ENCODE measurements around the gene RYR3.
"Not testable (repeated sequence)": the region's sequence is repeated elsewhere in the genome, so short reads cannot be mapped to it uniquely, and the experiment has no call there.

RYR3 gene

GRCh38 chr15:33543957-33544356, 233.2 kb downstream of the RYR3 start:
- H3K4me3 Mint-ChIP-seq, result no peak overlapping the region
- no peaks in the 10 kb centered on the region for H3K9me3 Mint-ChIP-seq
- no peaks in the 10 kb centered on the region for H3K27me3 Mint-ChIP-seq
- no peak for DNase-seq (ENCODE audit: low spot score in 2 of 2)
- no peak overlapping the region for H3K27ac Mint-ChIP-seq
- no peaks in the 10 kb centered on the region for H3K4me1 Mint-ChIP-seq
- no peak for ATAC-seq (ENCODE audit: low read depth)
- H3K36me3 Mint-ChIP-seq, result no peaks in the 10 kb centered on the region

GRCh38 chr15:33545866-33546265, 235.1 kb downstream of the RYR3 start:
- Mint-ChIP-seq H3K4me3 (no peak overlapping the region), H3K27ac (no peak overlapping the region), H3K4me1 (no peaks in the 10 kb centered on the region), H3K36me3 (no peaks in the 10 kb centered on the region), H3K27me3 (no peaks in the 10 kb centered on the region), H3K9me3 (no peaks in the 10 kb centered on the region)
- DNase-seq (ENCODE audit: low spot score in 2 of 2) (no peak), ATAC-seq (ENCODE audit: low read depth) (no peak)

GRCh38 chr15:33547876-33548275, 237.1 kb downstream of the RYR3 start:
- Mint-ChIP-seq H3K4me3 (no peak overlapping the region), H3K9me3 (peaks cover 3% of the 10 kb centered on the region), H3K36me3 (no peaks in the 10 kb centered on the region), H3K27me3 (no peaks in the 10 kb centered on the region), H3K4me1 (no peaks in the 10 kb centered on the region), H3K27ac (no peak overlapping the region)
- no peak for ATAC-seq (ENCODE audit: low read depth)
- no peak for DNase-seq (ENCODE audit: low spot score in 2 of 2)

DNA sequence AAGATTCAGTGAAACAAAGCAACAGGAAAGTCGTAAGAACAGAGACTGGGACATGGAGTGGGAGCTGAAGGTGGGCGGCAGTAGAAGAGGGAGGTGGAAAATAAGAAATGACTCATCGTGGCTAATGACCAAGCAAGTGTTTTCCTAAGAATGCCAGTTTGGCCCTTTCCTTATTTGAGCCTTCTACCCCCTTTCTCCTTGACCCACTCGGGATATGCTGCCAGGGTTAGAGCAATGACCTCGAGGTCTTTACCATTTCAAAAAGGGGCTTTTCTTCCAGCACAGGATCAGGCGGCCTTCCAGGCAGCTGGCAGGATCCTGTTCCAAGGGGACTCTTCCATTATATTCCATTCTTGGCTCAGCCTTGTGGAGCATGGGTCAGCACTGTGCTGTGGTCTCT, 241.1 kb downstream of the RYR3 start:
- H3K36me3 Mint-ChIP-seq, result no peaks in the 10 kb centered on the region
- H3K4me1 Mint-ChIP-seq, result no peaks in the 10 kb centered on the region
- no peak overlapping the region for H3K4me3 Mint-ChIP-seq
- no peaks in the 10 kb centered on the region for H3K27me3 Mint-ChIP-seq
- peaks cover 3% of the 10 kb centered on the region for H3K9me3 Mint-ChIP-seq
- ATAC-seq (ENCODE audit: low read depth) (no peak), DNase-seq (ENCODE audit: low spot score in 2 of 2) (no peak)
- H3K27ac Mint-ChIP-seq, result no peak overlapping the region

DNA sequence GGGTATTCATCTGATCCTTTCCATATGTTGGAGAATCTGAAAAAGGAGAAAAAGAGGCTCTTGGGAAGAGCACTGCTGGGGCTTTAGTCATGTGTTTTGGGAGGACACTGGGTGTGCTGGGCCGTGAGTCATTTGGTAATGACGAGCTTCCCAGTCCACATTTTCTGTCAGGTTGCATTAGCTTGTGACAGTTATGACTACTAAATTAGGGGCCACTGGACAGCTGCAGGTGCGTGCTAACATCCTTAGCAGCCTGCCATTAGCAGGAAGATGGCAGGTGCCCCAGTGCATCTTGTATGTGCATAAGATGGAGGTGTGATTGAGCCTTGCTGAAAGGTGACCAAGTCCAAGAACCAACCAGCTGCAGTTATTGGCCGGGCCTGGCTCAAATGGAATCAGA, 242.4 kb downstream of the RYR3 start:
- Mint-ChIP-seq H3K27ac (no peak overlapping the region), H3K4me1 (no peaks in the 10 kb centered on the region), H3K4me3 (no peak overlapping the region), H3K36me3 (no peaks in the 10 kb centered on the region), H3K27me3 (no peaks in the 10 kb centered on the region), H3K9me3 (peaks cover 3% of the 10 kb centered on the region)
- ATAC-seq (ENCODE audit: low read depth), result no peak
- no peak for DNase-seq (ENCODE audit: low spot score in 2 of 2)

GRCh38 chr15:33559207-33559890, 248.6 kb downstream of the RYR3 start:
- H3K36me3 Mint-ChIP-seq, result no peaks in the 10 kb centered on the region
- no peak overlapping the region for H3K4me3 Mint-ChIP-seq
- DNase-seq (ENCODE audit: low spot score in 2 of 2) (no peak), ATAC-seq (ENCODE audit: low read depth) (no peak)
- H3K9me3 Mint-ChIP-seq, result no peaks in the 10 kb centered on the region
- H3K27ac Mint-ChIP-seq, result no peak overlapping the region
- no peaks in the 10 kb centered on the region for H3K4me1 Mint-ChIP-seq
- H3K27me3 Mint-ChIP-seq, result peaks cover 3% of the 10 kb centered on the region

DNA sequence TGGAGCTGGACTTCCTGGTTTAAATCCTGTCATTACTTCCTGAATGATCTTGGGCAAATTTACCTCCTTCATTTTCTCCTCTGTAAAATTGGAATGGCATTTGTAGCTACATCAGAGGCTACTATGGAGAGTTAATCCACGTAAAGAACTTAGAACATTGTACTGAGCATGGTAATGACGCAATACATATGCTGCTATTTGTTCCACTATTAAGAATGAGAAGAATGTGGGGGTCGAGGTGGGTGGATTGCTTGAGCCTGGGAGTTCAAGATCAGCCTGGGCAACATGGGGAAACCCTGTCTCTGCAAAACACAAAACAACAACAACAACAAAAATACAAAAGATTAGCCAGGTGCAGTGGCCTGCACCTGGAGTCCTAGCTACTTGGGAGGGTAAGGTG, 250.6 kb downstream of the RYR3 start:
- no peaks in the 10 kb centered on the region for H3K4me1 Mint-ChIP-seq
- no peak overlapping the region for H3K4me3 Mint-ChIP-seq
- peaks cover 3% of the 10 kb centered on the region for H3K27me3 Mint-ChIP-seq
- ATAC-seq (ENCODE audit: low read depth) (no peak), DNase-seq (ENCODE audit: low spot score in 2 of 2) (no peak)
- H3K36me3 Mint-ChIP-seq, result no peaks in the 10 kb centered on the region
- no peak overlapping the region for H3K27ac Mint-ChIP-seq
- no peaks in the 10 kb centered on the region for H3K9me3 Mint-ChIP-seq

DNA sequence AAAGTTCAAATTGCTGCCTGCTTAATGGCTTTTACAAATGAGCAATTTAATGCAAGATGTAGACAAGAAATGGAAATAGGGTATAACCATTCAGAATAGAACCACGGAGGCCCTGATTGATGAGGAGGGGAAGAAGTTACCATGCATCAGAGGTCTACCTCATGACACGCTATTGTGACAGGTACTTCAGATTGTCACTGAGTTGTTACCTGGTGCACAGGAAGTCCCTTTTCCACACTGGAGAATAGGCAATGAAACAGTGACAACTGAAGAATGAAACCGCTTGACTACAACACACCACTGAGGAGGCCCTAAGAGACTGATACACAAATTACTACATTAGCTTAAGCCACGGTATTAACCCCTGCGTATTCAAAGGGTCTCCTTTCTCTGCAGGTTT, 251.2 kb downstream of the RYR3 start:
- peaks cover 3% of the 10 kb centered on the region for H3K27me3 Mint-ChIP-seq
- no peak overlapping the region for H3K4me3 Mint-ChIP-seq
- H3K9me3 Mint-ChIP-seq, result peaks cover 1% of the 10 kb centered on the region
- no peaks in the 10 kb centered on the region for H3K4me1 Mint-ChIP-seq
- H3K36me3 Mint-ChIP-seq, result no peaks in the 10 kb centered on the region
- ATAC-seq (ENCODE audit: low read depth), result no peak
- H3K27ac Mint-ChIP-seq, result no peak overlapping the region
- no peak for DNase-seq (ENCODE audit: low spot score in 2 of 2)

- Mint-ChIP-seq H3K27ac (no peak overlapping the region), H3K4me1 (no peaks in the 10 kb centered on the region), H3K27me3 (peaks cover 1% of the 10 kb centered on the region), H3K4me3 (no peak overlapping the region), H3K9me3 (peaks cover 1% of the 10 kb centered on the region), H3K36me3 (no peaks in the 10 kb centered on the region)
- DNase-seq (ENCODE audit: low spot score in 2 of 2), result no peak
- no peak for ATAC-seq (ENCODE audit: low read depth)
These were observed 254.3 kb downstream of the RYR3 start for GRCh38 chr15:33565094-33565493.

DNA sequence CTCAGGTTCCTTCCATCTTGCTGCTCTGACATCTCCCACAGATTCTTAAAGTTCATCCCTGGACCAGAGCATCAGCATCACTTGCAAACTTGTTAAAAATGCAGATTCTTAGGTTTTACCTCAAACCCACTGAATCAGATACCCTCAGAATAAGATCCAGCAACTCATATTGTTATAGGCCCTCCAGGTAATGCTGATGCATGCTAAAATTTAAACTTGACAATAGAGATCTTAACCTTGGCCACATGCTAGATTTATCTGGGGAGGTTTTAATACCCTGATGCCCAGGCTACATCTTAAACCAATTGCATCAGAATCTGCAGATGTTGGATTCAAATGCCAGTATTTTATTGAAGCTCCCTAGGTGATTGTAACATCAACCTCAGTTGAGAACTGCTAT, 256.9 kb downstream of the RYR3 start:
- peaks cover 1% of the 10 kb centered on the region for H3K9me3 Mint-ChIP-seq
- no peaks in the 10 kb centered on the region for H3K36me3 Mint-ChIP-seq
- DNase-seq (ENCODE audit: low spot score in 2 of 2) (no peak), ATAC-seq (ENCODE audit: low read depth) (no peak)
- no peaks in the 10 kb centered on the region for H3K4me1 Mint-ChIP-seq
- H3K4me3 Mint-ChIP-seq, result no peak overlapping the region
- H3K27ac Mint-ChIP-seq, result no peak overlapping the region
- no peaks in the 10 kb centered on the region for H3K27me3 Mint-ChIP-seq

DNA sequence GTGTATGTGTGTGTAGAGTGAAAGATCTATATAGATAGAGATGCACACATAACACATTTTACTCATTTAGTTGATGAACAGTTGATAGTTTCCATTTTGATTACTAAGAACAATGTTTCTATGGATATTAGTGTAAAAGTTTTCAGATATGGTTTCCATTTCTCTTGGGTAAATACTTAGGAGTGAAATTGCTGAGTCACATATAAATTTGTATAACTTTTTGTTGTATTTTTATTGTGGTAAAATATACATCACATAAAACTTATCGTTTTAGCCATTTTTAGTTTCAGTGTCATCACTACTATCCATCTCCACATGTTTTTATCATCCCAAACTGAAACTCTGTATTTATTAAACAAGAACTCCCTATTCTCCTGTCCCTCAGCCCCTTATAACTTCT, 258.3 kb downstream of the RYR3 start:
- Mint-ChIP-seq H3K4me3 (no peak overlapping the region), H3K9me3 (peaks cover 1% of the 10 kb centered on the region), H3K4me1 (no peaks in the 10 kb centered on the region), H3K27me3 (no peaks in the 10 kb centered on the region), H3K27ac (no peak overlapping the region), H3K36me3 (no peaks in the 10 kb centered on the region)
- ATAC-seq (ENCODE audit: low read depth) (no peak), DNase-seq (ENCODE audit: low spot score in 2 of 2) (no peak)

DNA sequence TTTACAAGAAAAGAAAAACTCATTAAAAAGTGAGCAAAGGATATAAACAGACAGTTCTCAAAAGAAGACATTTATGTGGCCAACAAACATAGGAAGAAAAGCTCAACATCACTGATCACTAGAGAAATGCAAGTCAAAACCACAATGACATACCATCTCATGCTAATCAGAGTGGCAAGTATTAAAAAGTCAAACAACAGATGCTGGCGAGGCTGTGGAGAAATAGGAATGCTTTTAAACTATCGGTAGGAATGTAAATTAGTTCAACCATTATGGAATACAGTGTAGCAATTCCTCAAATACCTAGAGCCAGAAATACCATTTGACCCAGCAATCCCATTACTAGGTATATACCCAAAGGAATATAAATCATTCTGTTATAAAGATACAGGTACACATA, 267.1 kb downstream of the RYR3 start:
- not testable (repeated sequence) for H3K36me3 Mint-ChIP-seq; H3K4me1 Mint-ChIP-seq; ATAC-seq (ENCODE audit: low read depth); H3K27me3 Mint-ChIP-seq; H3K27ac Mint-ChIP-seq; DNase-seq (ENCODE audit: low spot score in 2 of 2); H3K4me3 Mint-ChIP-seq
- peaks cover 18% of the 10 kb centered on the region for H3K9me3 Mint-ChIP-seq

DNA sequence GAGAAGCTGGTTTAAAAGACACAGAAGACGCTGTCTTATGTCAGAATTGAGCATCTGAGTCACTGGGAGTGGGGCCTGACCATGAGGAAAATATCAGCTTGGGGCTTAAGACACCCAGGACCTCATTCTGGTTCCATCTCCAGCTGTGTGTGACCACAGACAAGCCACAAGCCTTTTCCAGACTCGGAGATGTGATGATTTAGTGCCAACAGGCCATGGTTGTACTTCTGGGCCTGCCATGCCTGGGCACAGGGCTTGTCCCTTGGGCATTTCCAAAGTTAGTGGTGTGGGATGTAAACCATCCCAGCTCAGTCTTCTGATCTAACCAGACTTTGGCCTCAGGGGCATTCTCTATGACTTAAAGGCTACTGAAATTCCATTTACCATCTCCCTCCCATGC, 269.8 kb downstream of the RYR3 start:
- Mint-ChIP-seq H3K27me3 (peaks cover 2% of the 10 kb centered on the region), H3K9me3 (peaks cover 14% of the 10 kb centered on the region), H3K36me3 (no peaks in the 10 kb centered on the region), H3K4me1 (no peaks in the 10 kb centered on the region), H3K27ac (no peak overlapping the region), H3K4me3 (no peak overlapping the region)
- DNase-seq (ENCODE audit: low spot score in 2 of 2) (no peak), ATAC-seq (ENCODE audit: low read depth) (no peak)

DNA sequence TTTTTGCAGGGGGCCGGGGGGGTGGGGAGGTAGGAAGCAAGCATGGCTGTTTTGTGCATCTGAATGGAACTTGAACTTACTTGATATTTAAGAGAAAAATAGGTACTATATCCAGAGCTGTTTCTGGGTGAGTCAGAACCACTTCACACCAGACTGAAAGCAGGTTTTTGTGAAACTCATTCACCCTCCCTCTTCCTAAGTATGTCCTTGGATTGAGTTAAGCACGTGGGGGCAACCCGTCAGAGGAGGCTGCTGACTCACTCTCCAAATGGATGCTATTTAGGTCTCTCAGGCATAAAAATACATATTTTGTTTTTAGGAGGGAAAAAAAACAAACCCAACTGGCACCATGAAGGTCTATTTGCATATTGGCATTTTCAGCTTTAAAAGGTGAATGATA, 270.3 kb downstream of the RYR3 start:
- ATAC-seq (ENCODE audit: low read depth) (no peak), DNase-seq (ENCODE audit: low spot score in 2 of 2) (no peak)

DNA sequence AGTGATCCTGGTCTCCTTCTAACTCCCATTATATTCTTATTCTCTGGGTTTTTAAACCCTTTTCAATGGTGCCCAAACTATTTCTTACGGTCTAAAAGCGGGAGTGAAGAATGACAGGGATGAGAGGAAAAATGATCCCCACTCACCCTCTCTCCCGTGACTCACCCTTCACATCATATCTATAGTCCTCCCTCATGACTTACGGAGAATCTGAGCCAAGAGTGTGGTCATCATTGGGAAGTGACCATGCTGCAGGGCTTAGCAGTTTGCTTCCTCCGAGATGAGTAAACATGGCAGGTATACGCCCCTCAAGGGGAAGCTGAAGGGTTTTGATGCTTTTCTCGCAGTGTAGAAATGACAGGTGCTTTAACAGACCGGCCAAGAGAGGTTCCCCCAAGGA, 274.0 kb downstream of the RYR3 start:
- Mint-ChIP-seq H3K4me1 (no peaks in the 10 kb centered on the region), H3K27ac (no peak overlapping the region), H3K4me3 (no peak overlapping the region), H3K27me3 (peaks cover 3% of the 10 kb centered on the region), H3K36me3 (no peaks in the 10 kb centered on the region), H3K9me3 (peaks cover 1% of the 10 kb centered on the region)
- ATAC-seq (ENCODE audit: low read depth), result no peak
- no peak for DNase-seq (ENCODE audit: low spot score in 2 of 2)

More for the DNA sequence above, 270.3 kb downstream of the RYR3 start:
- peaks cover 2% of the 10 kb centered on the region for H3K27me3 Mint-ChIP-seq
- H3K4me3 Mint-ChIP-seq, result no peak overlapping the region
- no peaks in the 10 kb centered on the region for H3K4me1 Mint-ChIP-seq
- H3K9me3 Mint-ChIP-seq, result peaks cover 13% of the 10 kb centered on the region
- H3K36me3 Mint-ChIP-seq, result no peaks in the 10 kb centered on the region
- H3K27ac Mint-ChIP-seq, result no peak overlapping the region

Measured in memory B cell (primary cell).